Gastroesophageal sphincter (tissue), 3 donors: ENCODE results near the gene CRYL1.

ENCODE experiments used
- CTCF ChIP-seq, 4 experiments: fragments of 200-600 bp in 2 of 4; fragments of 450-650 bp in 2 of 4; sonication (generic) in 1 of 4; IDR thresholded peaks; one replicate each; pipeline ENCODE4 v1.5.1; 2017 to 2019; ENCODE audit warnings: antibody characterized with exemption in 4 of 4, mild to moderate bottlenecking in 2 of 4, moderate library complexity in 2 of 4
- EP300 ChIP-seq: sonication (generic); formaldehyde crosslinking; IDR thresholded peaks from one replicate; pipeline ENCODE4 v1.6.1; 2017; ENCODE audit warnings: antibody characterized with exemption, mild to moderate bottlenecking
- POLR2A ChIP-seq, 2 donors: fragments of 450-650 bp; IDR thresholded peaks; one replicate each; pipeline ENCODE4 v1.6.1; 2017; ENCODE audit warnings: antibody characterized with exemption in 2 of 2, mild to moderate bottlenecking in 2 of 2, moderate library complexity in 1 of 2
- POLR2AphosphoS5 ChIP-seq: sonication (generic); formaldehyde crosslinking; IDR thresholded peaks from one replicate; pipeline ENCODE4 v1.6.1; 2017; ENCODE audit warnings: antibody characterized with exemption

DNA sequence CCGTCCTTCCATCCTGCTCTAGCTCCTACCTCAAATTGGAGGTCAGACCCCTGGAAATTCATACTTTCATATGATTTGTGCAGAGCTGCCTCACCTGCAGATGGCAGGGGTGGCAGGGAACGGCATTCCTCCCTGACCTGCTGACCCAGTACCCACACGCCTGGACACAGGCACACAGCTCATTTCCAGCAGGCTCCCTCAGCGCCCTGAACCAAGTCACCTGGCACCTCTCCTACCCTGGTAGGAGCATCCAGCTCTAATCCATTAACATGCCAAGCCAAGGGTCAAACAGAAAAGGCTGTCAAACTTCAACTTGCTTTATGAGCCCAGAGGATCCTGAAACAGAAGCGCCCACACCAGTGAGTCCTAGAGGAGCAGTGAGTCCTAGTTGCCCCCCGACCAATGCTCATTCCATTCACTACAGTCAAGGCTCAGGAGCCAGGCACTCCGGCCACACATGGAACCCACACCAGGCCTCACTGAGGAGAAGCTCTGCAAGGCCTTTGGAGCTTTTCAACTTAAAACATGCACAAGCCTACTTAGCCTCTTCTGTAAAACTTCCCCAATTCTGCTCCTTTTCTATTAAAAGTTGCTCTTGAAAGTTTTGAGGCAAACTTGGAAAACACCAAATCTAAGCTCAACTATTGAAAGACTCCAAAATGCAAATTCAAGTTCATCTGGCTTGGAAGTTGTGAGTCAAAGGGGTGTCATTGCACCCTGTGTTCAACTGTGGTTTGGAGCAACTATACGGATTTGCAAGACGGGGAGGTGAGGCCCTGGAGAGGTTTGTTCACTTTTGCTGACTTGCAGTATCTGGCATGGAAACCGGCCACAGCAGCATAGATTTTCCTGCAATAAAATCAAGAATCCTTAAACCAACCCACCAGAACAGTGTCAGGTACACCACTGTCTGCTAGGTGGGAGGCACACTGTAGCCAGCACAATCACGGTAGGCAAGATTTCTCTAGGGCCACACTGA is 96.7 kb downstream of the CRYL1 start:
- no peak for TF ChIP-seq CTCF (IDR thresholded peaks at IDR 0.05)
- no peak for TF ChIP-seq EP300
- no peak for TF ChIP-seq POLR2AphosphoS5
- no peak for TF ChIP-seq POLR2A (IDR thresholded peaks at IDR 0.05)
